ENCODE measurements around the gene MYO18B. TPM values are rescaled to one million over a fixed set of nuclear protein-coding genes. Genes with fewer than 3 reads are reported as not detected.

Gene MYO18B
- total RNA-seq, 1 experiment from 2014 or later: 0.05 TPM

- TF ChIP-seq YY1 (IDR thresholded peaks at IDR 0.05; ENCODE audit: extremely low read depth, insufficient replicate concordance, low read depth, low read length): no peak
Observed at GRCh38 chr22:25702040-25702439, 39.9 kb upstream of the MYO18B start (continued).

GRCh38 chr22:25702571-25703167 is 39.3 kb upstream of the MYO18B start:
- ChIA-PET POLR2A (no interaction called here), RAD21 (ENCODE audit: low non-redundant PET in 1 of 2, low total read pairs in 2 of 2, uncharacterized antibody in 2 of 2, unreplicated experiment in 2 of 2) (no interaction called here), CTCF (interaction anchor here (3.2 kb wide), 1 partner anchor 241 kb away, joined by 14 read pairs; no protein-coding TSS in a partner anchor)
- DNase-seq (ENCODE audit: low read depth, low spot score) (no peak), ATAC-seq (no peak)
- Histone ChIP-seq H3K4me2 (ENCODE audit: low read length) (no peak overlapping the region), H3K27me3 (ENCODE audit: insufficient read depth, low read length) (no peaks in the 10 kb centered on the region), H3K79me2 (ENCODE audit: insufficient read depth, low read length) (no peaks in the 10 kb centered on the region), H2AFZ (ENCODE audit: low read depth, low read length, poor library complexity, severe bottlenecking) (no peak overlapping the region), H3K4me3 (replicated peaks in 1 of 2; ENCODE audit: low read depth in 1 of 2, low read length in 2 of 2) (no peak overlapping the region), H3K36me3 (ENCODE audit: control insufficient read depth in 1 of 2, insufficient read depth in 2 of 2, low read length in 2 of 2) (no peaks in the 10 kb centered on the region), H3K9me2 (ENCODE audit: insufficient read depth) (no peaks in the 10 kb centered on the region), H3K27ac (ENCODE audit: low read depth, low read length) (no peak overlapping the region), H3K4me1 (ENCODE audit: control insufficient read depth in 1 of 2, insufficient read depth in 2 of 2, low read length in 2 of 2) (no peaks in the 10 kb centered on the region), H3K9me3 (ENCODE audit: control insufficient read depth in 1 of 2, insufficient read depth in 1 of 2, low read depth in 1 of 2, low read length in 2 of 2) (no peaks in the 10 kb centered on the region), H3K9ac (ENCODE audit: low read length) (no peak overlapping the region), H4K20me1 (ENCODE audit: insufficient read depth) (no peaks in the 10 kb centered on the region)
- TF ChIP-seq CEBPB (IDR thresholded peaks at IDR 0.05; ENCODE audit: low read depth) (no peak), CBX3 (IDR thresholded peaks at IDR 0.05; ENCODE audit: low read depth) (no peak), ZFX (IDR thresholded peaks at IDR 0.05) (no peak)
- BruUV-seq (replicated peaks): no TSS peak
- intact Hi-C loops (cut with micrococcal nuclease): loop anchor here (5.0 kb wide), 2 partner anchors 340 to 465 kb away; no protein-coding TSS in a partner anchor

GRCh38 chr22:25704701-25705100 is 37.3 kb upstream of the MYO18B start:
- no peaks in the 10 kb centered on the region for H3K9me2 ChIP-seq (ENCODE audit: insufficient read depth)
- no peak for TF ChIP-seq CEBPB (IDR thresholded peaks at IDR 0.05; ENCODE audit: low read depth)
- no peak for TF ChIP-seq EZH2 (IDR thresholded peaks at IDR 0.05)
- ATAC-seq: no peak
- intact Hi-C loops (cut with micrococcal nuclease): loop anchor here (5.0 kb wide), 2 partner anchors 342 to 467 kb away; no protein-coding TSS in a partner anchor
- no peak overlapping the region for H3K4me2 ChIP-seq (ENCODE audit: low read length)
- no peak overlapping the region for H2AFZ ChIP-seq (ENCODE audit: low read depth, low read length, poor library complexity, severe bottlenecking)
- no peaks in the 10 kb centered on the region for H3K27me3 ChIP-seq (ENCODE audit: insufficient read depth, low read length)
- no TSS peak for BruUV-seq (replicated peaks)
- H3K9me3 ChIP-seq (ENCODE audit: control insufficient read depth in 1 of 2, insufficient read depth in 1 of 2, low read depth in 1 of 2, low read length in 2 of 2): no peaks in the 10 kb centered on the region
- H3K27ac ChIP-seq (ENCODE audit: low read depth, low read length): no peak overlapping the region
- DNase-seq (ENCODE audit: low read depth, low spot score): no peak
- no peak overlapping the region for H3K9ac ChIP-seq (ENCODE audit: low read length)
- ChIA-PET CTCF (no interaction called here), RAD21 (ENCODE audit: low non-redundant PET in 1 of 2, low total read pairs in 2 of 2, uncharacterized antibody in 2 of 2, unreplicated experiment in 2 of 2) (no interaction called here), POLR2A (no interaction called here)
- H3K36me3 ChIP-seq (ENCODE audit: control insufficient read depth in 1 of 2, insufficient read depth in 2 of 2, low read length in 2 of 2): no peaks in the 10 kb centered on the region
- no peaks in the 10 kb centered on the region for H4K20me1 ChIP-seq (ENCODE audit: insufficient read depth)
- no peaks in the 10 kb centered on the region for H3K4me1 ChIP-seq (ENCODE audit: control insufficient read depth in 1 of 2, insufficient read depth in 2 of 2, low read length in 2 of 2)
- H3K79me2 ChIP-seq (ENCODE audit: insufficient read depth, low read length): no peaks in the 10 kb centered on the region
- no peak overlapping the region for H3K4me3 ChIP-seq (replicated peaks in 1 of 2; ENCODE audit: low read depth in 1 of 2, low read length in 2 of 2)
